ENCODE results near the gene CRTAC1.

DNA sequence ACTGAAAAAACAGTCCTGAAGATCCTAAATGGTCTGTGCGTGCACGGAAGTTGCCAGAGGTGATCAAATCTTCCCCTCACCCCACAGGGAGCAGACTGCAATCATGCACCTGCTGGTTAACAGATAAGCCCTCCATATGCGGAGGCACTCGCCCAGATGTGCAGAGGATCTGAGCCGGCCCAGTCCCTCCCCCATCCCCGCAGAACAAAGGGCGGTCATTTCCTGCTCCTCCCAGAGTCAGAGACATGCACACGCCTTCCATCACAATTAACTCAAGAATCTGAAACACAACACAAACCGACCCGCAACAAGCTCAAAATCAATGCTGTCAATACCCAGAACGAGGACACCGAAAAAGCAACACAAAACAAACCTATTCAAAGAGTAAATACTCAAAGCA is 24.2 kb downstream of the CRTAC1 start:
- TF ChIP-seq, protein P1, sequence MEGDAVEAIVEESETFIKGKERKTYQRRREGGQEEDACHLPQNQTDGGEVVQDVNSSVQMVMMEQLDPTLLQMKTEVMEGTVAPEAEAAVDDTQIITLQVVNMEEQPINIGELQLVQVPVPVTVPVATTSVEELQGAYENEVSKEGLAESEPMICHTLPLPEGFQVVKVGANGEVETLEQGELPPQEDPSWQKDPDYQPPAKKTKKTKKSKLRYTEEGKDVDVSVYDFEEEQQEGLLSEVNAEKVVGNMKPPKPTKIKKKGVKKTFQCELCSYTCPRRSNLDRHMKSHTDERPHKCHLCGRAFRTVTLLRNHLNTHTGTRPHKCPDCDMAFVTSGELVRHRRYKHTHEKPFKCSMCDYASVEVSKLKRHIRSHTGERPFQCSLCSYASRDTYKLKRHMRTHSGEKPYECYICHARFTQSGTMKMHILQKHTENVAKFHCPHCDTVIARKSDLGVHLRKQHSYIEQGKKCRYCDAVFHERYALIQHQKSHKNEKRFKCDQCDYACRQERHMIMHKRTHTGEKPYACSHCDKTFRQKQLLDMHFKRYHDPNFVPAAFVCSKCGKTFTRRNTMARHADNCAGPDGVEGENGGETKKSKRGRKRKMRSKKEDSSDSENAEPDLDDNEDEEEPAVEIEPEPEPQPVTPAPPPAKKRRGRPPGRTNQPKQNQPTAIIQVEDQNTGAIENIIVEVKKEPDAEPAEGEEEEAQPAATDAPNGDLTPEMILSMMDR (conservative IDR thresholded peaks at IDR 0.05), result no peak
- no peak for TF ChIP-seq ZFX (IDR thresholded peaks at IDR 0.05)
